Stimulated activated CD4-positive, alpha-beta T cell treated with anti-CD3 and anti-CD28 coated beads, TNF-alpha, amount 100 ng/mL, for 1 hour (primary cell): ENCODE data around the gene VSIR.

Experiments
- DNase-seq, 3 donors: peaks; one replicate each; pipeline ENCODE4 v3.0.0-alpha.2; 2020; ENCODE audit warnings: low read depth in 3 of 3, low spot score in 1 of 3

Gene VSIR

GRCh38 chr10:71773221-71773971 lies at the start of gene VSIR:
VSIR (minus strand) TSS chr10:71773520; CDS start chr10:71773439, 81 bp downstream.
- peak; percentile 81 to 98 (median 94) for DNase-seq

GRCh38 chr10:71821909-71822763 lies 48.8 kb upstream of the VSIR start:
- DNase-seq: no peak

- no peak for DNase-seq
Measured at GRCh38 chr10:71820966-71821365, 47.6 kb upstream of the VSIR start.

DNA sequence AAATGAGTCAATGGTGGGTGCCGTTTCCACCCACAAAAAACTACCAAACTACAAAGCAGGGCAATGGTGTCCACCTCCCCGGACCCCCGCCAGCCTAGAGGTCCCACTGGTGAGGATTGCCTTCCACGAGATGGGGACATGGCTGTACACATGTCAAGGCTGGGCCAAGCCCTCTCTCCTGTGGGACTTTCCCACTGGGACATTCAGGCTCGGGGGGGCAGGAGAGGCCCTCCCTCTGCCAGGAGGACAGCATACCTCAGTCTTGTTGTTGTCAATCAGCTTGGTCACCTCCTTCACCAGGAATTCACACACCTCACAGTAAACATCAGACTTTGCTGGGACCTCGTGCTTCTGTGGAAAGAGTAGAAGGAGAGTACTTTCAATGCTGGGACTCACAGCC lies 46.7 kb upstream of the VSIR start:
- no peak for DNase-seq

DNA sequence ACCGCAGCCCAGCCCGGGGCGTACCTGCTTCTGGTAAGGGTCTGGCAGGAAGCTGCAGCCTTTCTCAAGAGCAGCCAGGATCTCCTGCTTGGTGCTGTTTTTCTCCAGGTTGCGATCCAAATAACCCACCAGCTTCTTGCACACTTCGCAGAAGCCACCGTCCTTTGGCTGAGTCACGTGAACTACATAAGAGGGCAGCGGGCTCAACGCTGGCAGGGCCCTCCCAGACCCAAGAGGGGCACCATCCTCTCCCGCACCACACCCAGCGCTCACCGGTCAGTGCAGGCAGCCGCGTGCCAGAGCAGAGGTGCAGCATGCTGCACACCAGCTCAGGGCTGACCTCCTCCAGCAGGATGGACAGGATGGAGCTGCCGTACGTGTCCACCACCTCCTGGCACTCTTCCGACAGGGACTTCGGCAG lies 46.1 kb upstream of the VSIR start:
- no peak for DNase-seq

- no peak for DNase-seq
Measured at GRCh38 chr10:71818674-71819260, 45.4 kb upstream of the VSIR start.

- DNase-seq: no peak
Measured at GRCh38 chr10:71817831-71818655, 44.7 kb upstream of the VSIR start.

GRCh38 chr10:71816936-71817618 lies 43.8 kb upstream of the VSIR start:
- no peak for DNase-seq

DNA sequence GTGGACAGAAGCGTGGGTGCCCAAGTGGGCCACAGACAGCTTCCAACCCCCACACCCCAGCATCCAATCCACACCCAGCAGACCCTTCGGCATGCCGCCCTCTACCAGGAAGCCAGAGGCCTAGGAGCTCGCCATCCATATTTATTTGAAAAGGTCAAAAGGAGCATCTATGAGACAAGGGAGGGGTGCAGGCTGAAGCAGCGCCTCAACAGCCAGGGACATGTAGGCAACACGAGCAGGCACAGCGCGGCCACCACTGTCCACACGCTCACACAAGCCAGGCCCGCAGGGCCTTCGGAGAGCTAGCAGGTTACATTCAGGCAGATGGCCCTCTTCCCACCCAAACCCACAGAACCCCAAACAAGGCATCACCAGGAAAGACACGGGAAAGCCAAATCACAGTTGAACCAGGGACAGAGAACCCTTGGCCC lies 43.1 kb upstream of the VSIR start:
- DNase-seq: no peak

DNA sequence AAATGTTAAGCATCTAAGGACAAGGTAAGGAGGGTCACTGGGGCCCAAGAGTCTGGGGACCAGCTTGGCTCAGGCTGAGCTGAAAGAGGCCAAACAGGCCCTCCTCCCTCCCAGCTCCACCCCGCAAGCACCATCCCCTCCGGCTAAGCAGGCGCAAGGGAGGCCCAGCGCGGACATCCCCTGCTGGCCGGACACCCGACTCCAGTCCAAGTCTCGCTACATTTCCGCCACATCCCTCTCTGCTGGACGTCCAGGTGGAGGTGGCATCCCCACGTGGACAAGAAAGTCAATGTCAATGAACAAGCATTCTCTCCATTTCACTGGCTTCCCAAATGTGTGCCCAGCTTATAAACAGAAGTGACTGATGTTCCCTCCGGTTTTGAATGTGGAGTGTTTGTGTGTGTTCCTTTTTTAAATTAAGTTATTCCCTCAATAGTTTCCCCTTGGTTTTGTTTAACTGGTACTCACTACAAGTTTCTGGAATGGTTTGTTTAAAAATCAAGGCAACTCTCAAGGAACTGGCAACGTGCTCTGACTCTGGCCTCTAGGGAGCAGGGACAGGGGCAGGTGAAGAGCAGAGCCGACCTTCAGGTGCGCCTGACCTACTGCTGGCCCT lies 42.3 kb upstream of the VSIR start:
- DNase-seq: no peak

DNA sequence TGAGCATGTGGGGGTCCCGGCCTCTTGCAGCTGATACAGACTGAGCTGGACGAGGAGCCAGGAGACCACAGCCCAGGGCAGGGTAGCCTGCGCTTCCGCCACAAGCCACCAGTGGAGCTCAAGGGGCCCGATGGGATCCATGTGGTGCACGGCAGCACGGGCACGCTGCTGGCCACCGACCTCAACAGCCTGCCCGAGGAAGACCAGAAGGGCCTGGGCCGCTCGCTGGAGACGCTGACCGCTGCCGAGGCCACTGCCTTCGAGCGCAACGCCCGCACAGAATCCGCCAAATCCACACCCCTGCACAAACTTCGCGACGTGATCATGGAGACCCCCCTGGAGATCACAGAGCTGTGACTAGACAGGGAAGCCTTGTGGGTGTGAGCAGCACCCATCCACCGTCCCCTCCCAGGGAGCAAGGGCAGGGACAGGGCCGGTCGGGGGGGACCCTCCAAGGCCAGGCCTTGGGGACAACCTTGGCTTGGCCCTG lies 41.6 kb upstream of the VSIR start:
- no peak for DNase-seq

DNA sequence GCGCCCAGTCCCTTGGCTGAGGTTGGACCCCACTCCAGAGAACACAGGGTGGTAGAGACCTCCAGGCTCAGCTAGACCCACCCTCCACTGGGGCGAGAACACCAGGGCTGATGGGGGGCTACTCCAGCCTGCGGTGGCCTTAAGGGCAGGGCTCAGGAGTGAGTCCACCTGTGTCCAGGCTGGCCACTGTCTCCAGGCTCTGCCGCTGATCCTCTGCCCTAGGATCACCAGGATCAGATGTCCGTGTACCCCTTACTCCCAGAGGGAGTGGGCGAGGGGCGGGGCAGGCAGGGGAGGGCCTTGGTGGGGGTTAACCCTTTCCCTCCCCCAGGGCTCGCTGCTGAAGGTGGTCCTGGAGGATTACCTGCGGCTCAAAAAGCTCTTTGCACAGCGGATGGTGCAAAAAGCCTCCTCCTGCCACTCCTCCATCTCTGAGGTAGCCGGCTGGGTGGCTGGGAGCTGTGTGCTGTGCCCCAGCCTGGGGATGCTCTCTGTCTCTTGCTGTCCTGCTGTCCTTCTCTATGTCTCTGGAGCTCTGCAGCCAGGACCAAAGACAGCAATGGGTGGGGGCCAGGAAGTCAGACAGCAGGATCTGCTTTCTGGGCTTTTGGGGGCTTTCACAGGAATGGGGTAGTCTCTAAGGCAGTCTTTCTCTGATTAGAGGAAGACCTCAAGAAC lies 39.7 kb upstream of the VSIR start:
- no peak for DNase-seq

DNA sequence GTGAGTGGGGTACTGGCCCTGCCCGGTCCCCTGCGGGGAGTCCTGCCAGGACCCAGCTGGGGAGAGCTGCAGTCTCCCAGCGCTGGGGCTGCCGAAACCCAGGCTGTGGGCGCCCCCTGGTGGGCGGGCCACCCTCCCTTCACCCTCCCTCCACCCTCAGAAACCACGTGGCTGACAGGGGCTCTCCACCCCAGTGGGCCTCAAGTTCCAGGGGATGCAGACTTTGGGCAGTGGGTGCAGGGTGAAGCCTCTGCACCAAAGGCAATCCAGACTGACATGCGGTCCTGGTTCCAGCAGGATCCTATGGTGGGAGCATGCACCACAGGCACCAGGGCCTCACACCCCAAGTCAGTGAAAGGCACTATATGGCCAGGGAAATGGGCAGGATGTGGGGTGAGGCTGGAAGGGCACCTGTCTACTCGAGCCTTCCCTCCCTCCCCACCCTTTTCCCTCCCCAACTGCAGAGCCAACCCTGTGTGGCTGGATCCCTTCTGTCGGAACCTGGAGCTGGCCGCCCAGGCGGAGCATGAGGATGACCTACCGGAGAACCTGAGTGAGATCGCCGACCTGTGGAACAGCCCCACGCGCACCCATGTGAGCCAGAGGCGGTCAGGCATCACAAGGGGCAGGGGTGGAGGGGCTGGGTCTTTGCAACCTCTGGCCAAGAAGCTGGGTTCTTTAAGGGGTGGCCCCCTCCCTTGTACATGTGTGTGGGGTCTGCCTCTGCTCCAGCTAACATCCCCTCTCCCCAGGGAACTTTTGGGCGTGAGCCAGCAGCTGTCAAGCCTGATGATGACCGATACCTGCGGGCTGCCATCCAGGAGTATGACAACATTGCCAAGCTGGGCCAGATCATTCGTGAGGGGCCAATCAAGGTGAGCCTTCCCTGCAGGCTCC lies 38.9 kb upstream of the VSIR start:
- DNase-seq: peak; percentile 36 to 85 (median 68)

DNA sequence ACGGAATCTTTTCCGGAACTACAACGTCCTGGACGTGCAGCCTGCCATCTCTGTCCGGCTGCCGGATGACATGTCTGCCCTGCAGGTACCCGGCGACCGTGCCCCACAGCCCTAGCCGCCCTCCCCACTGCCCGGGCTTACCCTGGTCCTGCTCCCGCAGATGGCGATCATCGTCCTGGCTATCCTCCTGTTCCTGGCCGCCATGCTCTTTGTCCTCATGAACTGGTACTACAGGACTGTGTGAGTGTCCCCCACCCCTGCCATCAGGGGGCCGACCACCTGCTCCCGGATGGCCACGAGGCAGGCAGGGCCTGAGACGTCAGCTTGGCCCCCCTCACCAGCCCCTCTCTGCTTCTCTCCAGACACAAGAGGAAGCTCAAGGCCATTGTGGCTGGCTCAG lies 38.0 kb upstream of the VSIR start:
- DNase-seq: no peak

DNA sequence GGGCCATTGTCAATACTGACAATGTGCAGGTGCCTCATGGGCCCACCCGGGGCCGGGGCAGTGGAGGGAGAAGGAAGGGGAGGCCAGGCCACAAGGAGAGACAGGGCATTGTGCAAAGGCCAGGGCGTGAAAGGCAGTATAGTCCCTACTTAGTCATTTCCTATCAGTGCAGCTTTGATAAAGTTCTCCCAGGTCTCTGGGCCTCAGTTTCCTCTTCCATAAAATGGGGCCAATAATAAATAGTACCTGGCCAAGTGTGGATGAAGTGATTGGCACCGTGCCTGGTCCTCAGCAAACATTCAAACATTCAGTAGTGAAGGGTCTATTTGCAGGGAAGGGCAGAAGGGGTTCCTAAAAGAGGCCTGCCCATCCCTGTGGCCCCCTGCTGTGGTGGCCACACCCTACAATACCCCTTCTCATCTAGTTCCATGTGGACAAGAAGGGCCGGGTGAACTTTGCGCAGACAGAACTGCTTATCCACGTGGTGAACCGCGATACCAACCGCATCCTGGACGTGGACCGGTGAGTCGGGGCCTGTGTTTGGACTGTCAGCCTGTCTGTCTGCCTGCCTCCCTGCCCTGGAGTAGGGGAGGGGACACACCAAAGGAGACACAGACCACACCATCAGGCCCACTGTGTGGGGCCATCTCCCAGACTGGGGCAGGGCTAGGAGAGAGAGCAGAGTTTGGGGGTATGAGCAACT lies 36.9 kb upstream of the VSIR start:
- no peak for DNase-seq

- no peak for DNase-seq
Measured at GRCh38 chr10:71809628-71810027, 36.3 kb upstream of the VSIR start.
